Vagina (tissue), 2 donors: ENCODE measurements around the gene ZBTB16.

Experiments
- POLR2A ChIP-seq, 2 donors: fragments of 450-650 bp; IDR thresholded peaks; one replicate each; pipeline ENCODE4 v1.6.1; 2017; ENCODE audit warnings: antibody characterized with exemption in 2 of 2, mild to moderate bottlenecking in 2 of 2, moderate library complexity in 2 of 2
- POLR2AphosphoS5 ChIP-seq, 2 donors: sonication (generic); formaldehyde crosslinking; IDR thresholded peaks; one replicate each; pipeline ENCODE4 v1.9.0; 2017; ENCODE audit warnings: antibody characterized with exemption in 2 of 2, mild to moderate bottlenecking in 2 of 2, low read depth in 1 of 2; ENCODE audit not compliant: insufficient read depth in 1 of 2
- TF ChIP-seq, protein P1 (sequence below), 3 experiments: fragments of 450-650 bp in 2 of 3; fragments of 200-600 bp in 1 of 3; sonication (generic) in 1 of 3; IDR thresholded peaks; one replicate each; pipeline ENCODE4 v1.5.1; 2017 to 2019; ENCODE audit warnings: antibody characterized with exemption in 3 of 3, mild to moderate bottlenecking in 2 of 3, moderate library complexity in 2 of 3

DNA sequence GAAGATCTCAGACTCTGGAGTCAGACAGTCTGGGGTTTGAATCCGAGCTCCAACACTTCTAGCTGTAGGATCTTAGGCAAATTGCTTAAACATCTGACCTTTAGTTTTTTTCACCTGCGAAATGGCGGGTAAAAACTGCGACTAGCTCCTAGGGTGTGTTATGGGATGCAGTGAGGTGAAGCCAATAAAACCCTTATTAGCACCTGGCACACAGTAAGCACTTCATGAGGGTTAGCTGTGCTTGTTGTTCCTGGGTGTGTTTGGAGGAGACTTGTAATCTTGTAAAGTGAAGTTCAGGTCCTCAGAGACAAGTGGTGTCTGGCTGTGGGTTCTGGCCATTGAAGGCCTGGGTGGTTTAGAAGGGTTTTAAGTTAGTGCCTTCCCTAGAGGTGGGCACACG, 68.9 kb downstream of the ZBTB16 start:
- TF ChIP-seq, protein P1, sequence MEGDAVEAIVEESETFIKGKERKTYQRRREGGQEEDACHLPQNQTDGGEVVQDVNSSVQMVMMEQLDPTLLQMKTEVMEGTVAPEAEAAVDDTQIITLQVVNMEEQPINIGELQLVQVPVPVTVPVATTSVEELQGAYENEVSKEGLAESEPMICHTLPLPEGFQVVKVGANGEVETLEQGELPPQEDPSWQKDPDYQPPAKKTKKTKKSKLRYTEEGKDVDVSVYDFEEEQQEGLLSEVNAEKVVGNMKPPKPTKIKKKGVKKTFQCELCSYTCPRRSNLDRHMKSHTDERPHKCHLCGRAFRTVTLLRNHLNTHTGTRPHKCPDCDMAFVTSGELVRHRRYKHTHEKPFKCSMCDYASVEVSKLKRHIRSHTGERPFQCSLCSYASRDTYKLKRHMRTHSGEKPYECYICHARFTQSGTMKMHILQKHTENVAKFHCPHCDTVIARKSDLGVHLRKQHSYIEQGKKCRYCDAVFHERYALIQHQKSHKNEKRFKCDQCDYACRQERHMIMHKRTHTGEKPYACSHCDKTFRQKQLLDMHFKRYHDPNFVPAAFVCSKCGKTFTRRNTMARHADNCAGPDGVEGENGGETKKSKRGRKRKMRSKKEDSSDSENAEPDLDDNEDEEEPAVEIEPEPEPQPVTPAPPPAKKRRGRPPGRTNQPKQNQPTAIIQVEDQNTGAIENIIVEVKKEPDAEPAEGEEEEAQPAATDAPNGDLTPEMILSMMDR (IDR thresholded peaks at IDR 0.05) = no peak
- TF ChIP-seq POLR2A (IDR thresholded peaks at IDR 0.05) (no peak), POLR2AphosphoS5 (IDR thresholded peaks at IDR 0.05; ENCODE audit: insufficient read depth in 1 of 2, low read depth in 1 of 2) (no peak)
